ENCODE data around the gene FREM2.
A peak's percentile ranks its signal among the peaks of the same experiment; 100 is the strongest.

FREM2 gene

GRCh38 chr13:38821770-38822551 lies 135.1 kb downstream of the FREM2 start:
- TF ChIP-seq USF1 (IDR thresholded peaks at IDR 0.05) = peak; percentile 63
- no peak for TF ChIP-seq RAD21 (IDR thresholded peaks at IDR 0.05; ENCODE audit: low read depth)
- TF ChIP-seq CREB1 (IDR thresholded peaks at IDR 0.05; ENCODE audit: low read depth) = no peak

- no peak for TF ChIP-seq TEAD4 (IDR thresholded peaks at IDR 0.05)
- no peak for TF ChIP-seq EGR1 (IDR thresholded peaks at IDR 0.05)
- TF ChIP-seq CREB1 (IDR thresholded peaks at IDR 0.05; ENCODE audit: low read depth) = no peak
- TF ChIP-seq FOXM1 (IDR thresholded peaks at IDR 0.05; ENCODE audit: borderline replicate concordance, low read depth) = no peak
- TF ChIP-seq, protein P1, sequence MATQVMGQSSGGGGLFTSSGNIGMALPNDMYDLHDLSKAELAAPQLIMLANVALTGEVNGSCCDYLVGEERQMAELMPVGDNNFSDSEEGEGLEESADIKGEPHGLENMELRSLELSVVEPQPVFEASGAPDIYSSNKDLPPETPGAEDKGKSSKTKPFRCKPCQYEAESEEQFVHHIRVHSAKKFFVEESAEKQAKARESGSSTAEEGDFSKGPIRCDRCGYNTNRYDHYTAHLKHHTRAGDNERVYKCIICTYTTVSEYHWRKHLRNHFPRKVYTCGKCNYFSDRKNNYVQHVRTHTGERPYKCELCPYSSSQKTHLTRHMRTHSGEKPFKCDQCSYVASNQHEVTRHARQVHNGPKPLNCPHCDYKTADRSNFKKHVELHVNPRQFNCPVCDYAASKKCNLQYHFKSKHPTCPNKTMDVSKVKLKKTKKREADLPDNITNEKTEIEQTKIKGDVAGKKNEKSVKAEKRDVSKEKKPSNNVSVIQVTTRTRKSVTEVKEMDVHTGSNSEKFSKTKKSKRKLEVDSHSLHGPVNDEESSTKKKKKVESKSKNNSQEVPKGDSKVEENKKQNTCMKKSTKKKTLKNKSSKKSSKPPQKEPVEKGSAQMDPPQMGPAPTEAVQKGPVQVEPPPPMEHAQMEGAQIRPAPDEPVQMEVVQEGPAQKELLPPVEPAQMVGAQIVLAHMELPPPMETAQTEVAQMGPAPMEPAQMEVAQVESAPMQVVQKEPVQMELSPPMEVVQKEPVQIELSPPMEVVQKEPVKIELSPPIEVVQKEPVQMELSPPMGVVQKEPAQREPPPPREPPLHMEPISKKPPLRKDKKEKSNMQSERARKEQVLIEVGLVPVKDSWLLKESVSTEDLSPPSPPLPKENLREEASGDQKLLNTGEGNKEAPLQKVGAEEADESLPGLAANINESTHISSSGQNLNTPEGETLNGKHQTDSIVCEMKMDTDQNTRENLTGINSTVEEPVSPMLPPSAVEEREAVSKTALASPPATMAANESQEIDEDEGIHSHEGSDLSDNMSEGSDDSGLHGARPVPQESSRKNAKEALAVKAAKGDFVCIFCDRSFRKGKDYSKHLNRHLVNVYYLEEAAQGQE (IDR thresholded peaks at IDR 0.05; ENCODE audit: low read depth) = no peak
- TF ChIP-seq RAD21 (IDR thresholded peaks at IDR 0.05; ENCODE audit: low read depth) = no peak
- TF ChIP-seq TAF1 (IDR thresholded peaks at IDR 0.05; ENCODE audit: low read depth) = no peak
- TF ChIP-seq MAX (IDR thresholded peaks at IDR 0.05) = no peak
- no peak for TF ChIP-seq EP300 (IDR thresholded peaks at IDR 0.05; ENCODE audit: borderline replicate concordance)
- TF ChIP-seq USF1 (IDR thresholded peaks at IDR 0.05) = no peak
- TF ChIP-seq NFIC (IDR thresholded peaks at IDR 0.05) = no peak
- TF ChIP-seq CEBPB (IDR thresholded peaks at IDR 0.05) = no peak
- no peak for TF ChIP-seq TCF12 (IDR thresholded peaks at IDR 0.05; ENCODE audit: low read depth)
- no peak for TF ChIP-seq YY1 (IDR thresholded peaks at IDR 0.05; ENCODE audit: low read depth)
- TF ChIP-seq ZBTB7A (IDR thresholded peaks at IDR 0.05; ENCODE audit: low read depth) = no peak
Observed at GRCh38 chr13:38824342-38824741, 137.5 kb downstream of the FREM2 start.

- TF ChIP-seq CREB1 (IDR thresholded peaks at IDR 0.05; ENCODE audit: low read depth) (no peak), CEBPB (IDR thresholded peaks at IDR 0.05) (peak; percentile 44; the same call in 1 of the 2 replicates), TEAD4 (IDR thresholded peaks at IDR 0.05) (no peak), TAF1 (IDR thresholded peaks at IDR 0.05; ENCODE audit: low read depth) (no peak), EP300 (IDR thresholded peaks at IDR 0.05; ENCODE audit: borderline replicate concordance) (no peak)
- TF ChIP-seq, protein P1 (IDR thresholded peaks at IDR 0.05; ENCODE audit: low read depth) = no peak
Observed at GRCh38 chr13:38826182-38826813, 139.4 kb downstream of the FREM2 start.

DNA sequence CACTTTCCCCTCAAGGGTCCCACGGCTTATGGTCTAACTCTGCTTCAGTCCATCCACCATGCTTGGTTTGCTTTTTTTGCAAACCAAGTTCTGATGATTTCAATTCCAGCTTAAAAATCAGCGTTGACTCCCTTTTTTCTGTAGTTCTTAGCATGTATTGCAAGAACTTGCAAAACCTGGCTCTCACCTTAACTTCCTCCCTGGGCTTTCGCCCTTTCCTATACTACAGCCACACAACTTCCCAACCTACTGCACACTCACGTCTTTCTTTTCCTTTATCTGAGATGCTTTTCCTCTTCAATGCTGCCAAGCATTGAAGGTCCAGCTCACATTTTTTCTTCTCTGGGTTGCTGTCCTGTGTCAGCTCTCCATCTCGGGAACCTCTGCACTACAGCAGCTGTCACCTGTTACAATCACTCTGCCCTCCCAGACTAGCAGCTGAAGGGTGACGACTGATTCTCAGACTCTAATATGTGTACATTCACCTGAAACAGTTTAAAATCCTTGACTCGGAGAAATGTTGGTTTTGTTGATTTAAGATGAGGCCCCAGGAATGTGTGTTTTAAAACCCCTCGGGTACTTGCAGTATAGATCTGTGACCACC lies 143.7 kb downstream of the FREM2 start:
- TF ChIP-seq TCF12 (IDR thresholded peaks at IDR 0.05; ENCODE audit: low read depth) (no peak), TEAD4 (IDR thresholded peaks at IDR 0.05) (no peak), MAX (IDR thresholded peaks at IDR 0.05) (no peak), EP300 (IDR thresholded peaks at IDR 0.05; ENCODE audit: borderline replicate concordance) (no peak), TAF1 (IDR thresholded peaks at IDR 0.05; ENCODE audit: low read depth) (no peak)

DNA sequence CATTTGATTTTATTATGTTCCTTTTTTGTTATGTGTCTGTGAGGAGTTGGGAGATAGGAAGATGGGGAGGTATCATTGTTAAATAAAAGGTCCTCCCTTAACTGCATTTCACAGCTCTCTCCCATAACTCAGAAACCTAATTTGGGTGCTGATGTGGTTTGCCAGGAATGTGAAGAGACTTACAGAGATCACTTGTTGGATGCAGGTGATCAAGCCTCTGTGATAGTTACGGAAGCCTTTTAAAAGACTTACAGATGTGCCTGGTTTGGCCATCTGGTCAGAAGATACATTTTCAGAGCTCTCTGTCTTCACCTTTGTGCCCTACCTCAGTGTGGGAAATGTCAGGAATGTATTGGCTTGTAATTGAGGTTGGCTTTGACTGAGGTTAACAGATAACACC lies 157.7 kb downstream of the FREM2 start:
- TF ChIP-seq, protein P1 (IDR thresholded peaks at IDR 0.05; ENCODE audit: low read depth) = no peak
- TF ChIP-seq TCF12 (IDR thresholded peaks at IDR 0.05; ENCODE audit: low read depth) = no peak

Data from Ishikawa (cell line).